Ovary (tissue), 3 donors: ENCODE data around the gene AMACR.

ENCODE experiments used
- EP300 ChIP-seq: sonication (generic); formaldehyde crosslinking; IDR thresholded peaks from one replicate; pipeline ENCODE4 v1.6.1; 2017; ENCODE audit warnings: antibody characterized with exemption
- POLR2A ChIP-seq: fragments of 450-650 bp; IDR thresholded peaks from one replicate; pipeline ENCODE4 v1.6.1; 2017; ENCODE audit warnings: antibody characterized with exemption, mild to moderate bottlenecking, moderate library complexity
- TF ChIP-seq, protein P1 (sequence below), 3 donors: fragments of 450-650 bp in 2 of 3; fragments of 200-600 bp in 1 of 3; IDR thresholded peaks; one replicate each; pipeline versions ENCODE4 v1.5.1 to v1.8.0; 2016 to 2022; ENCODE audit warnings: antibody characterized with exemption in 3 of 3, mild to moderate bottlenecking in 1 of 3
- donor health status: DM: no; HTN: no; CAD: no.

DNA sequence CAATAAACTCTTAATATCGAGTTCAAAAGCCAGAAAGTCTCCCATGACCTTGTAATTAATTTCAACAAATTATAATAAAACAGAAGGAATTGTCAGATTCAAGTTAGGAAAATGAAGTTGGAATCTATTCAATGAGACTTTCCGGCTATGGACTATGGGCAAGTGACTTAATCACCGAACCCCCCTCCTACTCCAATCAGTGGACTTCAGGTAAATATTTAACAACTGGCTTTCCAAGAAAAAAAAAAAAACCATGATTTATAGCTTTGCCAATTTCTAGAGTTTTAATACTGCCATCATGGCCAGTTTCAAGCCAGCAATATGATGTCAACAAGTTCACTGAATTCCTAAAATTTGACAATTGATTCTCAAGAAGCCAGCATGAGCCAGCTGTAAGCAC, 27.8 kb downstream of the AMACR start:
- no peak for TF ChIP-seq EP300
- TF ChIP-seq, protein P1, sequence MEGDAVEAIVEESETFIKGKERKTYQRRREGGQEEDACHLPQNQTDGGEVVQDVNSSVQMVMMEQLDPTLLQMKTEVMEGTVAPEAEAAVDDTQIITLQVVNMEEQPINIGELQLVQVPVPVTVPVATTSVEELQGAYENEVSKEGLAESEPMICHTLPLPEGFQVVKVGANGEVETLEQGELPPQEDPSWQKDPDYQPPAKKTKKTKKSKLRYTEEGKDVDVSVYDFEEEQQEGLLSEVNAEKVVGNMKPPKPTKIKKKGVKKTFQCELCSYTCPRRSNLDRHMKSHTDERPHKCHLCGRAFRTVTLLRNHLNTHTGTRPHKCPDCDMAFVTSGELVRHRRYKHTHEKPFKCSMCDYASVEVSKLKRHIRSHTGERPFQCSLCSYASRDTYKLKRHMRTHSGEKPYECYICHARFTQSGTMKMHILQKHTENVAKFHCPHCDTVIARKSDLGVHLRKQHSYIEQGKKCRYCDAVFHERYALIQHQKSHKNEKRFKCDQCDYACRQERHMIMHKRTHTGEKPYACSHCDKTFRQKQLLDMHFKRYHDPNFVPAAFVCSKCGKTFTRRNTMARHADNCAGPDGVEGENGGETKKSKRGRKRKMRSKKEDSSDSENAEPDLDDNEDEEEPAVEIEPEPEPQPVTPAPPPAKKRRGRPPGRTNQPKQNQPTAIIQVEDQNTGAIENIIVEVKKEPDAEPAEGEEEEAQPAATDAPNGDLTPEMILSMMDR (IDR thresholded peaks at IDR 0.05) = no peak
- TF ChIP-seq POLR2A = no peak
